Measurements from ENCODE around the gene MRPL49. TPM values are rescaled to one million over a fixed set of nuclear protein-coding genes. Genes with fewer than 3 reads are reported as not detected.

The MRPL49 gene
- total and polyA plus RNA-seq, 2 of the 13 experiments (the other 11 are each of a cell fraction or from before 2014, with no cell fraction given) = 39.2 to 53.3 TPM

DNA sequence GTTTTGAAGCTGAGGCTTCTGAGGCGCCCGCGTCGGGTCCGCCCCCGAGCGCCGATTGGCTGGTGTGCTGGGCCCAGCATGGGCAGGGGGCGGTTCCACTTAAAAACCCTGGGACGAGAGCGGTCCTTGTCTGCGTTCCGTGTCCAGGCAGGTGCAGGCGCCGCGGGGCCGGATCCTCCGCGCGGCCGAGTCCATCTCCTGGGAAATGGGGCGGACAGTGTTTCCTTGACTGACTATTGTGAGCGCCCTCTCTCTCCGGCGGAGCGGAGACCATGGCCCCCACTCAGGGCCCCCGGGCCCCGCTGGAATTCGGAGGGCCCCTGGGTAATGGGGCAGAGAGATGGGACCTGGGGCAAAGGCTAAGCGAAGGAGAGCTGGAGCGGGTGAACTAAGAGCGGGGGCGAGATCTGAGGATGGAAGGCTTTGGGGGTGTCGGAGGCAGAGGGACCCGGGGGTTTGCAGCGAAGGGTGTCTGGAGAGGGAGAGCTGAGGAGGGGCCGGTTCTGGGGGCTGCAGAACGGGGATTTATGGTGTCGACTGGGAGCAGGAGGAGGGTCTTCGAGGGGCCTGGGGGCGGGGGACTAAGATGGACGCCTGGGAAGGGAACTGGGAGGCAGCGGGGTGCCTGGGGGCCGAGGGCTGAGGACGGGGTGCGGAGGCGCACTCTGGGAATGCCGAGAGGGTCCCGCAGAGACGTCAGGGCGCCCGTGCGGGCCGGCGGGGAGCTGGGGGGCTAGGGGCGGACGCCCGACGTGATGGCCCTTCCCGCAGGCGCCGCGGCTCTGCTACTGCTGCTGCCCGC lies 10.2 kb upstream of the MRPL49 start, which contains the start of gene TM7SF2 (continued):
- TF ChIP-seq, protein P1, sequence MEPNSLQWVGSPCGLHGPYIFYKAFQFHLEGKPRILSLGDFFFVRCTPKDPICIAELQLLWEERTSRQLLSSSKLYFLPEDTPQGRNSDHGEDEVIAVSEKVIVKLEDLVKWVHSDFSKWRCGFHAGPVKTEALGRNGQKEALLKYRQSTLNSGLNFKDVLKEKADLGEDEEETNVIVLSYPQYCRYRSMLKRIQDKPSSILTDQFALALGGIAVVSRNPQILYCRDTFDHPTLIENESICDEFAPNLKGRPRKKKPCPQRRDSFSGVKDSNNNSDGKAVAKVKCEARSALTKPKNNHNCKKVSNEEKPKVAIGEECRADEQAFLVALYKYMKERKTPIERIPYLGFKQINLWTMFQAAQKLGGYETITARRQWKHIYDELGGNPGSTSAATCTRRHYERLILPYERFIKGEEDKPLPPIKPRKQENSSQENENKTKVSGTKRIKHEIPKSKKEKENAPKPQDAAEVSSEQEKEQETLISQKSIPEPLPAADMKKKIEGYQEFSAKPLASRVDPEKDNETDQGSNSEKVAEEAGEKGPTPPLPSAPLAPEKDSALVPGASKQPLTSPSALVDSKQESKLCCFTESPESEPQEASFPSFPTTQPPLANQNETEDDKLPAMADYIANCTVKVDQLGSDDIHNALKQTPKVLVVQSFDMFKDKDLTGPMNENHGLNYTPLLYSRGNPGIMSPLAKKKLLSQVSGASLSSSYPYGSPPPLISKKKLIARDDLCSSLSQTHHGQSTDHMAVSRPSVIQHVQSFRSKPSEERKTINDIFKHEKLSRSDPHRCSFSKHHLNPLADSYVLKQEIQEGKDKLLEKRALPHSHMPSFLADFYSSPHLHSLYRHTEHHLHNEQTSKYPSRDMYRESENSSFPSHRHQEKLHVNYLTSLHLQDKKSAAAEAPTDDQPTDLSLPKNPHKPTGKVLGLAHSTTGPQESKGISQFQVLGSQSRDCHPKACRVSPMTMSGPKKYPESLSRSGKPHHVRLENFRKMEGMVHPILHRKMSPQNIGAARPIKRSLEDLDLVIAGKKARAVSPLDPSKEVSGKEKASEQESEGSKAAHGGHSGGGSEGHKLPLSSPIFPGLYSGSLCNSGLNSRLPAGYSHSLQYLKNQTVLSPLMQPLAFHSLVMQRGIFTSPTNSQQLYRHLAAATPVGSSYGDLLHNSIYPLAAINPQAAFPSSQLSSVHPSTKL (CRISPR knock-in tag; IDR thresholded peaks at IDR 0.05) = peak; percentile 31; the same call in 1 of the 2 replicates
- TF ChIP-seq ZNF687 (CRISPR knock-in tag; IDR thresholded peaks at IDR 0.05) (peak; percentile 50), ZNF841 (CRISPR knock-in tag; IDR thresholded peaks at IDR 0.05; ENCODE audit: borderline replicate concordance) (no peak; the same call in 1 of the 2 replicates), ELF1 (CRISPR knock-in tag; IDR thresholded peaks at IDR 0.05) (peak; percentile 22; the same call in 1 of the 2 replicates), RORA (CRISPR knock-in tag; IDR thresholded peaks at IDR 0.05) (no peak), ZC3H4 (CRISPR knock-in tag; IDR thresholded peaks at IDR 0.05; ENCODE audit: borderline replicate concordance) (0 out of 2 replicates have a peak, but pooled peaks have one; percentile 32), TOPORS (CRISPR knock-in tag; IDR thresholded peaks at IDR 0.05) (peak; percentile 62), RBM39 (IDR thresholded peaks at IDR 0.05; ENCODE audit: low read depth, low read length, poor library complexity, severe bottlenecking) (peak; percentile 50), DNMT3B (CRISPR knock-in tag; conservative IDR thresholded peaks at IDR 0.05) (peak; percentile 61; the same call in 1 of the 2 replicates), HDAC1 (CRISPR knock-in tag; IDR thresholded peaks at IDR 0.05) (peak; percentile 32; the same call in 1 of the 2 replicates), ZNF546 (CRISPR knock-in tag; conservative IDR thresholded peaks at IDR 0.05) (no peak), ZFX (CRISPR knock-in tag; IDR thresholded peaks at IDR 0.05; ENCODE audit: low read depth) (peak; percentile 66; the same call in 1 of the 2 replicates)
- TF ChIP-seq, protein P2, sequence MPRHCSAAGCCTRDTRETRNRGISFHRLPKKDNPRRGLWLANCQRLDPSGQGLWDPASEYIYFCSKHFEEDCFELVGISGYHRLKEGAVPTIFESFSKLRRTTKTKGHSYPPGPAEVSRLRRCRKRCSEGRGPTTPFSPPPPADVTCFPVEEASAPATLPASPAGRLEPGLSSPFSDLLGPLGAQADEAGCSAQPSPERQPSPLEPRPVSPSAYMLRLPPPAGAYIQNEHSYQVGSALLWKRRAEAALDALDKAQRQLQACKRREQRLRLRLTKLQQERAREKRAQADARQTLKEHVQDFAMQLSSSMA (CRISPR knock-in tag; IDR thresholded peaks at IDR 0.05) = 0 out of 2 replicates have a peak, but pooled peaks have one; percentile 16
- TF ChIP-seq, protein P3, sequence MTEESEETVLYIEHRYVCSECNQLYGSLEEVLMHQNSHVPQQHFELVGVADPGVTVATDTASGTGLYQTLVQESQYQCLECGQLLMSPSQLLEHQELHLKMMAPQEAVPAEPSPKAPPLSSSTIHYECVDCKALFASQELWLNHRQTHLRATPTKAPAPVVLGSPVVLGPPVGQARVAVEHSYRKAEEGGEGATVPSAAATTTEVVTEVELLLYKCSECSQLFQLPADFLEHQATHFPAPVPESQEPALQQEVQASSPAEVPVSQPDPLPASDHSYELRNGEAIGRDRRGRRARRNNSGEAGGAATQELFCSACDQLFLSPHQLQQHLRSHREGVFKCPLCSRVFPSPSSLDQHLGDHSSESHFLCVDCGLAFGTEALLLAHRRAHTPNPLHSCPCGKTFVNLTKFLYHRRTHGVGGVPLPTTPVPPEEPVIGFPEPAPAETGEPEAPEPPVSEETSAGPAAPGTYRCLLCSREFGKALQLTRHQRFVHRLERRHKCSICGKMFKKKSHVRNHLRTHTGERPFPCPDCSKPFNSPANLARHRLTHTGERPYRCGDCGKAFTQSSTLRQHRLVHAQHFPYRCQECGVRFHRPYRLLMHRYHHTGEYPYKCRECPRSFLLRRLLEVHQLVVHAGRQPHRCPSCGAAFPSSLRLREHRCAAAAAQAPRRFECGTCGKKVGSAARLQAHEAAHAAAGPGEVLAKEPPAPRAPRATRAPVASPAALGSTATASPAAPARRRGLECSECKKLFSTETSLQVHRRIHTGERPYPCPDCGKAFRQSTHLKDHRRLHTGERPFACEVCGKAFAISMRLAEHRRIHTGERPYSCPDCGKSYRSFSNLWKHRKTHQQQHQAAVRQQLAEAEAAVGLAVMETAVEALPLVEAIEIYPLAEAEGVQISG (CRISPR knock-in tag; IDR thresholded peaks at IDR 0.05) = peak; percentile 55; the same call in 1 of the 2 replicates
- TF ChIP-seq, protein P4, sequence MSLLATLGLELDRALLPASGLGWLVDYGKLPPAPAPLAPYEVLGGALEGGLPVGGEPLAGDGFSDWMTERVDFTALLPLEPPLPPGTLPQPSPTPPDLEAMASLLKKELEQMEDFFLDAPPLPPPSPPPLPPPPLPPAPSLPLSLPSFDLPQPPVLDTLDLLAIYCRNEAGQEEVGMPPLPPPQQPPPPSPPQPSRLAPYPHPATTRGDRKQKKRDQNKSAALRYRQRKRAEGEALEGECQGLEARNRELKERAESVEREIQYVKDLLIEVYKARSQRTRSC (CRISPR knock-in tag; IDR thresholded peaks at IDR 0.05; ENCODE audit: low read depth) = peak; percentile 62; the same call in 1 of the 2 replicates

All from HepG2 (cell line).